Cardiac muscle cell (in vitro differentiated cells and primary cell): Measurements from ENCODE around the gene FNDC1. TPM values are rescaled to one million over a fixed set of nuclear protein-coding genes. Genes with fewer than 3 reads are reported as not detected.
"Not testable (repeated sequence)": the region's sequence is repeated elsewhere in the genome, so short reads cannot be mapped to it uniquely, and the experiment has no call there.

Source experiments
- DNase-seq, 2 donors: peaks; one replicate each; pipeline versions ENCODE4 v3.0.0 to v3.0.0-alpha.2; 2010 to 2017; ENCODE audit warnings: low read depth in 1 of 2, low spot score in 1 of 2
- H3K27ac ChIP-seq: fragments of 200-600 bp; sonication (generic); 2 replicates; pipeline ENCODE4 v1.5.1; 2016
- H3K27me3 ChIP-seq: fragments of 200-600 bp; sonication (generic); 2 replicates; pipeline ENCODE4 v1.6.0; 2016; ENCODE audit warnings: control low read depth
- H3K36me3 ChIP-seq: fragments of 200-600 bp; sonication (generic); 2 replicates; pipeline ENCODE4 v1.5.1; 2016; ENCODE audit warnings: control low read depth
- H3K4me1 ChIP-seq: fragments of 200-600 bp; sonication (generic); 2 replicates; pipeline ENCODE4 v1.8.1; 2017; ENCODE audit warnings: low read depth, mild to moderate bottlenecking, mixed run types
- H3K4me3 ChIP-seq: fragments of 200-600 bp; sonication (generic); 2 replicates; pipeline ENCODE4 v1.5.1; 2016; ENCODE audit warnings: mild to moderate bottlenecking
- H3K9me3 ChIP-seq: fragments of 200-600 bp; sonication (generic); 2 replicates; pipeline ENCODE4 v1.5.1; 2017; ENCODE audit warnings: low read depth, mild to moderate bottlenecking, control low read depth
- CTCF ChIP-seq: IDR thresholded peaks from 2 replicates; pipeline ENCODE4 v1.5.1; 2012; ENCODE audit warnings: low read depth, mild to moderate bottlenecking, low read length
- polyA plus RNA-seq: library from polyadenylated mRNA; unstranded; fragments of >200 nt; fragmentation: Nextera tagmentation; extraction: Ambion mirVana; gene quantifications from 2 replicates; pipeline ENCODE4 v1.2.1, GENCODE V29; 2016
- total RNA-seq: library from RNA; depleted of rRNA; stranded (reverse); fragments of >200 nt; gene quantifications from 2 replicates; pipeline ENCODE4 v1.2.3, GENCODE V29; 2016

Gene FNDC1
- total and polyA plus RNA-seq, 2 experiments from 2014 or later: 0.30 TPM; not detected in 1

- TF ChIP-seq CTCF: no peak
- H3K4me1 ChIP-seq: no peaks in the 10 kb centered on the region
- H3K4me3 ChIP-seq: no peak overlapping the region
- no peaks in the 10 kb centered on the region for H3K36me3 ChIP-seq
- no peaks in the 10 kb centered on the region for H3K9me3 ChIP-seq
- no peak for DNase-seq
- no peak overlapping the region for H3K27ac ChIP-seq
- H3K27me3 ChIP-seq: no peaks in the 10 kb centered on the region
These were observed 109.4 kb downstream of the FNDC1 start for GRCh38 chr6:159278626-159279025.

GRCh38 chr6:159279790-159280277, 110.6 kb downstream of the FNDC1 start:
- Histone ChIP-seq H3K27me3 (no peaks in the 10 kb centered on the region), H3K36me3 (no peaks in the 10 kb centered on the region), H3K4me3 (no peak overlapping the region), H3K9me3 (no peaks in the 10 kb centered on the region), H3K4me1 (no peaks in the 10 kb centered on the region), H3K27ac (no peak overlapping the region)
- TF ChIP-seq CTCF: no peak
- DNase-seq: peak in 1 of 2 donors; percentile 58

GRCh38 chr6:159282421-159282820, 113.2 kb downstream of the FNDC1 start:
- Histone ChIP-seq H3K9me3 (no peaks in the 10 kb centered on the region), H3K36me3 (no peaks in the 10 kb centered on the region), H3K27ac (no peak overlapping the region), H3K27me3 (no peaks in the 10 kb centered on the region), H3K4me1 (no peaks in the 10 kb centered on the region), H3K4me3 (no peak overlapping the region)
- TF ChIP-seq CTCF: no peak
- no peak for DNase-seq

- H3K27me3 ChIP-seq, H3K4me3 ChIP-seq, H3K4me1 ChIP-seq, DNase-seq, H3K36me3 ChIP-seq, H3K27ac ChIP-seq, H3K9me3 ChIP-seq: not testable (repeated sequence)
These were observed 115.5 kb downstream of the FNDC1 start for GRCh38 chr6:159284661-159285060.

- no peak for TF ChIP-seq CTCF
- Histone ChIP-seq H3K27ac (no peak overlapping the region), H3K36me3 (no peaks in the 10 kb centered on the region), H3K9me3 (no peaks in the 10 kb centered on the region), H3K4me1 (no peaks in the 10 kb centered on the region), H3K4me3 (no peak overlapping the region), H3K27me3 (no peaks in the 10 kb centered on the region)
- DNase-seq: no peak
These were observed 129.6 kb downstream of the FNDC1 start for GRCh38 chr6:159298840-159299239.

GRCh38 chr6:159299566-159299965, 130.4 kb downstream of the FNDC1 start:
- H3K27me3 ChIP-seq: no peaks in the 10 kb centered on the region
- no peak for TF ChIP-seq CTCF
- no peak for DNase-seq
- H3K9me3 ChIP-seq: no peaks in the 10 kb centered on the region
- no peaks in the 10 kb centered on the region for H3K4me1 ChIP-seq
- H3K4me3 ChIP-seq: no peak overlapping the region
- no peaks in the 10 kb centered on the region for H3K36me3 ChIP-seq
- H3K27ac ChIP-seq: no peak overlapping the region
